ENCODE results near the gene CRADD. TPM values are rescaled to one million over a fixed set of nuclear protein-coding genes. Genes with fewer than 3 reads are reported as not detected.

CRADD gene
- total RNA-seq, 1 experiment from 2014 or later = 7.6 TPM

DNA sequence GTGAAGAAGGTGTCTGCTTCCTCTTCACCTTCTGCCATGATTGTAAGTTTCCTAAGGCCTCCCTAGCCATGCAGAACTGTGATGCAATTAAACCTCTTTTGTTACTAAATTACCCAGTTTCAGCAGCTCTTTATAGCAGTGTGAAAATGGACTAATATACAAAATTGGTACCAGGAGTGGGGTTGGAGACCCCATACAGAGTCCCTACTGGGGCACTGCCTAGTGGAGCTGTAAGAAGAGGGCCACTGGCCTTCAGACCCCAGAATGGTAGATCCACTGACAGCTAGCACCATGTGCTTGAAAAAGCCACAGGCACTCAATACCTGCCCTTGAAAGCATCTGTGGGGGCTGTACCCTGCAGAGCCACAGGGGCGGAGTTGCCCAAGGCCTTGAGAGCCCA is 44.8 kb upstream of the CRADD start:
- H4K20me1 ChIP-seq (ENCODE audit: control insufficient read depth, insufficient read depth, insufficient read length) = no peaks in the 10 kb centered on the region
- H3K36me3 Mint-ChIP-seq (ENCODE audit: insufficient read depth in 1 of 3, low read depth in 3 of 3) = peaks cover 4 to 20% (median 7%) of the 10 kb centered on the region in 3 experiments; a peak in 6 of 7 replicates
- peak; percentile 18 for DNase-seq
- H3K79me2 ChIP-seq (ENCODE audit: insufficient read depth, low read length) = no peaks in the 10 kb centered on the region
- no peak overlapping the region for H4K91ac ChIP-seq (ENCODE audit: insufficient read length, low read depth, low read length)
- H3K4me3 Mint-ChIP-seq = no peak overlapping the region
- H3T11ph ChIP-seq (ENCODE audit: low read length) = no peak overlapping the region
- no peaks in the 10 kb centered on the region; the same call in 1 of the 2 replicates for H3K27me3 Mint-ChIP-seq (ENCODE audit: low read depth)
- peaks cover 12 to 15% of the 10 kb centered on the region in 2 experiments for H3K9me3 Mint-ChIP-seq
- no peaks in the 10 kb centered on the region for H3K4me1 Mint-ChIP-seq
- no peaks in the 10 kb centered on the region for H3K4me1 ChIP-seq (ENCODE audit: insufficient read depth, low read length)
- no peak overlapping the region for H2BK20ac ChIP-seq (ENCODE audit: low read depth, low read length, poor library complexity, severe bottlenecking)
- H3K27ac ChIP-seq (ENCODE audit: insufficient read length, low read depth, low read length) = no peak overlapping the region
- WGBS (ENCODE audit: extremely low coverage, insufficient read length, low lambda C conversion rate) = no CpG with 5 or more reads among the region's 1 CpG
- no peak overlapping the region for H2AK5ac ChIP-seq (ENCODE audit: insufficient read length, low read length)
- H3K27ac Mint-ChIP-seq = no peak overlapping the region
- no peak overlapping the region for H2BK12ac ChIP-seq (ENCODE audit: insufficient read length, low read depth, low read length)
- H4K5ac ChIP-seq (ENCODE audit: insufficient read length, low read depth, low read length) = no peak overlapping the region
- H2BK120ac ChIP-seq (ENCODE audit: low read depth, low read length, poor library complexity, severe bottlenecking) = no peak overlapping the region
- TF ChIP-seq, protein P1, sequence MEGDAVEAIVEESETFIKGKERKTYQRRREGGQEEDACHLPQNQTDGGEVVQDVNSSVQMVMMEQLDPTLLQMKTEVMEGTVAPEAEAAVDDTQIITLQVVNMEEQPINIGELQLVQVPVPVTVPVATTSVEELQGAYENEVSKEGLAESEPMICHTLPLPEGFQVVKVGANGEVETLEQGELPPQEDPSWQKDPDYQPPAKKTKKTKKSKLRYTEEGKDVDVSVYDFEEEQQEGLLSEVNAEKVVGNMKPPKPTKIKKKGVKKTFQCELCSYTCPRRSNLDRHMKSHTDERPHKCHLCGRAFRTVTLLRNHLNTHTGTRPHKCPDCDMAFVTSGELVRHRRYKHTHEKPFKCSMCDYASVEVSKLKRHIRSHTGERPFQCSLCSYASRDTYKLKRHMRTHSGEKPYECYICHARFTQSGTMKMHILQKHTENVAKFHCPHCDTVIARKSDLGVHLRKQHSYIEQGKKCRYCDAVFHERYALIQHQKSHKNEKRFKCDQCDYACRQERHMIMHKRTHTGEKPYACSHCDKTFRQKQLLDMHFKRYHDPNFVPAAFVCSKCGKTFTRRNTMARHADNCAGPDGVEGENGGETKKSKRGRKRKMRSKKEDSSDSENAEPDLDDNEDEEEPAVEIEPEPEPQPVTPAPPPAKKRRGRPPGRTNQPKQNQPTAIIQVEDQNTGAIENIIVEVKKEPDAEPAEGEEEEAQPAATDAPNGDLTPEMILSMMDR (conservative IDR thresholded peaks at IDR 0.05) = no peak
- no peak overlapping the region for H3K56ac ChIP-seq (ENCODE audit: insufficient read length, low read depth, low read length)
- H4K8ac ChIP-seq (replicated peaks; ENCODE audit: insufficient read length, low read depth, low read length) = no peak overlapping the region
- H3K14ac ChIP-seq (ENCODE audit: insufficient read depth, low read length) = no peak overlapping the region
- H3K23ac ChIP-seq (ENCODE audit: insufficient read length, low read depth, low read length) = no peak overlapping the region
- no peaks in the 10 kb centered on the region for H3K79me1 ChIP-seq (ENCODE audit: insufficient read depth, low read depth, low read length, poor library complexity, severe bottlenecking)
- no peak overlapping the region for H2BK15ac ChIP-seq (ENCODE audit: low read depth, low read length)
- H3K4ac ChIP-seq (ENCODE audit: low read depth, low read length) = no peak overlapping the region
- no peak overlapping the region for H2AFZ ChIP-seq (ENCODE audit: low read length)
- no peaks in the 10 kb centered on the region for H3K27me3 ChIP-seq (ENCODE audit: insufficient read depth, low read length)
- no peaks in the 10 kb centered on the region for H3K23me2 ChIP-seq (ENCODE audit: insufficient read length, low read depth, low read length, poor library complexity, severe bottlenecking)
- no peak overlapping the region for H3K9ac ChIP-seq (ENCODE audit: extremely low read depth, insufficient read length, low read length)
- no peak overlapping the region for H2BK5ac ChIP-seq (ENCODE audit: insufficient read length, low read length)
- H3K9me3 ChIP-seq (ENCODE audit: control insufficient read depth, low read depth, low read length) = peaks cover 6% of the 10 kb centered on the region
- no peak overlapping the region for H3K18ac ChIP-seq (ENCODE audit: insufficient read length, low read depth, low read length)
- no peak overlapping the region for H3K4me2 ChIP-seq (ENCODE audit: insufficient read depth, insufficient read length, low read length)

Data from H9 (cell line).